Panc1 (cell line): Measurements from ENCODE around the gene NCAPD3. TPM values are rescaled to one million over a fixed set of nuclear protein-coding genes. Genes with fewer than 3 reads are reported as not detected.

Experiments used
- ATAC-seq: fragments of 200-7000 bp; cut with Tn5 transposase; 2 replicates; pipeline ENCODE4 v1.9.1; 2020; ENCODE audit warnings: mild to moderate bottlenecking, moderate library complexity
- BruUV-seq: library from RNA; stranded (reverse); fragments of 400-500 nt; replicated peaks from 2 replicates; lab custom pipeline; 2021; lab: Mats Ljungman, UMichigan
- CTCF ChIA-PET: fragments of 300-600 bp; sonication (Branson Sonifier 250); formaldehyde crosslinking; loops from one replicate; lab custom pipeline; 2022; ENCODE audit warnings: antibody characterized with exemption; lab: Charles Lee
- POLR2A ChIA-PET: fragments of 300-600 bp; sonication (Branson Sonifier 250); formaldehyde crosslinking; loops from one replicate; lab custom pipeline; 2022; ENCODE audit warnings: antibody characterized with exemption; lab: Charles Lee
- DNase-seq: peaks from one replicate; pipeline ENCODE4 v3.0.0-alpha.2; 2010; ENCODE audit warnings: low read depth, low spot score
- H3K27ac ChIP-seq: 2 replicates; pipeline ENCODE4 v1.5.1; 2011; ENCODE audit warnings: mild to moderate bottlenecking, low read length, inconsistent platforms
- H3K27me3 ChIP-seq: fragments of 200-500 bp; sonication (Bioruptor generic); 2 replicates; pipeline ENCODE4 v1.6.0; 2014; ENCODE audit warnings: low read length, inconsistent platforms; ENCODE audit not compliant: control insufficient read depth, insufficient read depth
- H3K36me3 ChIP-seq: fragments of 200-500 bp; sonication (Bioruptor generic); 2 replicates; pipeline ENCODE4 v1.5.1; 2014; ENCODE audit warnings: inconsistent platforms, mild to moderate bottlenecking, low read length, moderate library complexity; ENCODE audit not compliant: control insufficient read depth, insufficient read depth
- H3K4me1 ChIP-seq: 2 replicates; pipeline ENCODE4 v1.5.1; 2011; ENCODE audit warnings: inconsistent platforms, mild to moderate bottlenecking, low read length, moderate library complexity; ENCODE audit not compliant: control insufficient read depth, insufficient read depth
- H3K4me3 ChIP-seq, 2 experiments: 2 replicates each; pipeline ENCODE4 v1.5.1; 2011 to 2012; ENCODE audit warnings: low read depth in 2 of 2, low read length in 2 of 2, mild to moderate bottlenecking in 2 of 2, inconsistent platforms in 1 of 2, moderate library complexity in 1 of 2
- H3K9me3 ChIP-seq: fragments of 200-500 bp; sonication (Bioruptor generic); 2 replicates; pipeline ENCODE4 v1.5.1; 2014; ENCODE audit warnings: low read depth, mild to moderate bottlenecking, inconsistent platforms, low read length, moderate library complexity; ENCODE audit not compliant: control insufficient read depth, insufficient read depth
- POLR2AphosphoS5 ChIP-seq: IDR thresholded peaks from 2 replicates; pipeline ENCODE4 v1.6.1; 2012; ENCODE audit warnings: mild to moderate bottlenecking, low read depth, low read length, moderate library complexity
- SIN3A ChIP-seq: IDR thresholded peaks from 2 replicates; pipeline ENCODE4 v1.6.1; 2012; ENCODE audit warnings: low read depth, mild to moderate bottlenecking, low read length, moderate library complexity, borderline replicate concordance; ENCODE audit not compliant: insufficient read depth
- TCF7L2 ChIP-seq: IDR thresholded peaks from 2 replicates; pipeline ENCODE4 v1.6.1; 2011; ENCODE audit warnings: mild to moderate bottlenecking, low read depth, low read length, inconsistent platforms
- in situ Hi-C: cut with HindIII; loops from 2 replicates; pipeline ENCODE4 v1.10.0; 2016; ENCODE audit warnings: low sequenced_read_pairs, low pct_unique_long_range_greater_than_20kb
- intact Hi-C: fragments of 100-400 bp; cut with micrococcal nuclease; formaldehyde crosslinking; loops from one replicate; pipeline ENCODE4 v1.10.0; 2022; ENCODE audit not compliant: unreplicated experiment
- total RNA-seq: library from RNA; stranded (reverse); gene quantifications from one replicate; pipeline ENCODE4 v1.2.1, GENCODE V29; 2021; ENCODE audit not compliant: unreplicated experiment
- TF ChIP-seq, protein P1 (sequence below): fragments of 450-650 bp; IDR thresholded peaks from 2 replicates; pipeline ENCODE4 v1.5.1; 2017; ENCODE audit warnings: mild to moderate bottlenecking
- TF ChIP-seq, protein P2 (sequence below), 2 experiments: IDR thresholded peaks; 2 replicates each; pipeline ENCODE4 v1.6.1; 2011 to 2012; ENCODE audit warnings: low read depth in 2 of 2, control low read depth in 1 of 2, low read length in 1 of 2, mild to moderate bottlenecking in 1 of 2, moderate library complexity in 1 of 2; ENCODE audit not compliant: insufficient read depth in 1 of 2

Gene NCAPD3
- total RNA-seq, 1 experiment from 2014 or later = 75.9 TPM

DNA sequence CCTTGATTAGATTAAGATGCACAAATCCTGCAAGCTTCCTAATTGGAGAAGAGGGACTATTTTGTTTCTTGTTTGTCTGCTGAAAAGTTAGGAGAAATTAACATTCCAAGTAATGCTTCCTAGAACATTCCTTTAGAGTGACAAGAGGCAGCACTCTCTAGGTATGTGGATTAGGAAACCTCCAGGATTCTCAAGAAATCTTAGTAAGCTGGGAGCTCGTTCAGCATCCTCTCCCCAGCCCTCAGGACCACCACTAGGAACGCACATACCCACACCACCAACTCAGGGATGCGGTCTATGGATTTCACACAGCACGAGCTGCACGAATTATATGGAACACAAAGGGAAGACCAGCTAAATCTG is 52.9 kb downstream of the NCAPD3 start:
- Histone ChIP-seq H3K27me3 (no peaks in the 10 kb centered on the region), H3K36me3 (peaks cover 11% of the 10 kb centered on the region), H3K27ac (no peak overlapping the region), H3K4me3 (no peak overlapping the region), H3K4me1 (no peaks in the 10 kb centered on the region), H3K9me3 (no peaks in the 10 kb centered on the region)
- ChIA-PET POLR2A (no interaction called here), CTCF (no interaction called here)
- intact Hi-C loops (no loop called here), in situ Hi-C loops (no loop called here)
- DNase-seq (no peak), ATAC-seq (no peak)
- no TSS peak for BruUV-seq
- TF ChIP-seq, protein P1, sequence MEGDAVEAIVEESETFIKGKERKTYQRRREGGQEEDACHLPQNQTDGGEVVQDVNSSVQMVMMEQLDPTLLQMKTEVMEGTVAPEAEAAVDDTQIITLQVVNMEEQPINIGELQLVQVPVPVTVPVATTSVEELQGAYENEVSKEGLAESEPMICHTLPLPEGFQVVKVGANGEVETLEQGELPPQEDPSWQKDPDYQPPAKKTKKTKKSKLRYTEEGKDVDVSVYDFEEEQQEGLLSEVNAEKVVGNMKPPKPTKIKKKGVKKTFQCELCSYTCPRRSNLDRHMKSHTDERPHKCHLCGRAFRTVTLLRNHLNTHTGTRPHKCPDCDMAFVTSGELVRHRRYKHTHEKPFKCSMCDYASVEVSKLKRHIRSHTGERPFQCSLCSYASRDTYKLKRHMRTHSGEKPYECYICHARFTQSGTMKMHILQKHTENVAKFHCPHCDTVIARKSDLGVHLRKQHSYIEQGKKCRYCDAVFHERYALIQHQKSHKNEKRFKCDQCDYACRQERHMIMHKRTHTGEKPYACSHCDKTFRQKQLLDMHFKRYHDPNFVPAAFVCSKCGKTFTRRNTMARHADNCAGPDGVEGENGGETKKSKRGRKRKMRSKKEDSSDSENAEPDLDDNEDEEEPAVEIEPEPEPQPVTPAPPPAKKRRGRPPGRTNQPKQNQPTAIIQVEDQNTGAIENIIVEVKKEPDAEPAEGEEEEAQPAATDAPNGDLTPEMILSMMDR = no peak
- TF ChIP-seq TCF7L2 (no peak), SIN3A (no peak)

DNA sequence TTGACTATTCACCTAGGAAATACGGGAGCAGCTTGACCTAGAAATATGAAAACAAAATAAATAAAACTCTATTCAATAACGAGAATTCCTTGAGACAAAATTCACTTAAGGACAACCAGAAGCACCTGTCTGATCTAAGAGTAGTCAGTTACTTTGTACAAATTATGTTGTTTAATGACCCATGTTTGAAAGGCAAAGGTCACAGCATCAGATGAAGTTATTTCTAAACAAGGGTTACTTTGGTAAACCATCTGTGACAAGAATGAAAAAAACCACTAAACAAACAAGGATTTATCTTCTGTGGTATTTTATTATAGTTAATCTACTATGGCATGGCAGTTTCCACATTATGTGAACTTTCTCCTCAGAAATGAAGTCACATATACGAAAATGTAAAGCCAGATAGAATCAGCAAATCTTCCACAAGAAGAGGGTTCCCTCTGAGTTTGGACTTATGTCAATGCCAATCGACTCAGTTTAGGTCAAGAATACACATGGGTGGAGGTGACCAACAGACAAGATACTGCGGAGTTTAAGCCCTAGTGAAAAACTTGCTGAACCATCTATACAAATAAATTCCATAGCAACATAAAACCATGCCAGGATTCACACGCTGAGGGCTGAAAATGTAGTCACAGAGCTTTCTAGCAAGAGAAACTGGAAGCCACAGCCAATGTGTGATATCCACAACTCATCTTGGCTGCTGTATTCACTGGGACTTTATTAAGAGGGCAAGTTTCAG is 53.4 kb downstream of the NCAPD3 start:
- Histone ChIP-seq H3K36me3 (peaks cover 7% of the 10 kb centered on the region; the same call in 1 of the 2 replicates), H3K27ac (no peak overlapping the region), H3K9me3 (no peaks in the 10 kb centered on the region), H3K27me3 (no peaks in the 10 kb centered on the region), H3K4me3 (no peak overlapping the region), H3K4me1 (no peaks in the 10 kb centered on the region)
- intact Hi-C loops = no loop called here
- TF ChIP-seq POLR2AphosphoS5 (no peak), TCF7L2 (no peak), SIN3A (no peak)
- TF ChIP-seq, protein P1 = no peak
- TF ChIP-seq, protein P2, sequence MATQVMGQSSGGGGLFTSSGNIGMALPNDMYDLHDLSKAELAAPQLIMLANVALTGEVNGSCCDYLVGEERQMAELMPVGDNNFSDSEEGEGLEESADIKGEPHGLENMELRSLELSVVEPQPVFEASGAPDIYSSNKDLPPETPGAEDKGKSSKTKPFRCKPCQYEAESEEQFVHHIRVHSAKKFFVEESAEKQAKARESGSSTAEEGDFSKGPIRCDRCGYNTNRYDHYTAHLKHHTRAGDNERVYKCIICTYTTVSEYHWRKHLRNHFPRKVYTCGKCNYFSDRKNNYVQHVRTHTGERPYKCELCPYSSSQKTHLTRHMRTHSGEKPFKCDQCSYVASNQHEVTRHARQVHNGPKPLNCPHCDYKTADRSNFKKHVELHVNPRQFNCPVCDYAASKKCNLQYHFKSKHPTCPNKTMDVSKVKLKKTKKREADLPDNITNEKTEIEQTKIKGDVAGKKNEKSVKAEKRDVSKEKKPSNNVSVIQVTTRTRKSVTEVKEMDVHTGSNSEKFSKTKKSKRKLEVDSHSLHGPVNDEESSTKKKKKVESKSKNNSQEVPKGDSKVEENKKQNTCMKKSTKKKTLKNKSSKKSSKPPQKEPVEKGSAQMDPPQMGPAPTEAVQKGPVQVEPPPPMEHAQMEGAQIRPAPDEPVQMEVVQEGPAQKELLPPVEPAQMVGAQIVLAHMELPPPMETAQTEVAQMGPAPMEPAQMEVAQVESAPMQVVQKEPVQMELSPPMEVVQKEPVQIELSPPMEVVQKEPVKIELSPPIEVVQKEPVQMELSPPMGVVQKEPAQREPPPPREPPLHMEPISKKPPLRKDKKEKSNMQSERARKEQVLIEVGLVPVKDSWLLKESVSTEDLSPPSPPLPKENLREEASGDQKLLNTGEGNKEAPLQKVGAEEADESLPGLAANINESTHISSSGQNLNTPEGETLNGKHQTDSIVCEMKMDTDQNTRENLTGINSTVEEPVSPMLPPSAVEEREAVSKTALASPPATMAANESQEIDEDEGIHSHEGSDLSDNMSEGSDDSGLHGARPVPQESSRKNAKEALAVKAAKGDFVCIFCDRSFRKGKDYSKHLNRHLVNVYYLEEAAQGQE (IDR thresholded peaks at IDR 0.05; ENCODE audit: insufficient read depth in 1 of 2, low read depth in 2 of 2, low read length in 1 of 2) = no peak
- POLR2A ChIA-PET = no interaction called here
- no TSS peak for BruUV-seq
- in situ Hi-C loops = no loop called here
- CTCF ChIA-PET = no interaction called here
- DNase-seq (no peak), ATAC-seq (no peak)
